ENCODE data around the gene INHBC. TPM values are rescaled to one million over a fixed set of nuclear protein-coding genes. Genes with fewer than 3 reads are reported as not detected.

The INHBC gene
- total RNA-seq, 1 experiment from 2014 or later: 0.20 TPM

DNA sequence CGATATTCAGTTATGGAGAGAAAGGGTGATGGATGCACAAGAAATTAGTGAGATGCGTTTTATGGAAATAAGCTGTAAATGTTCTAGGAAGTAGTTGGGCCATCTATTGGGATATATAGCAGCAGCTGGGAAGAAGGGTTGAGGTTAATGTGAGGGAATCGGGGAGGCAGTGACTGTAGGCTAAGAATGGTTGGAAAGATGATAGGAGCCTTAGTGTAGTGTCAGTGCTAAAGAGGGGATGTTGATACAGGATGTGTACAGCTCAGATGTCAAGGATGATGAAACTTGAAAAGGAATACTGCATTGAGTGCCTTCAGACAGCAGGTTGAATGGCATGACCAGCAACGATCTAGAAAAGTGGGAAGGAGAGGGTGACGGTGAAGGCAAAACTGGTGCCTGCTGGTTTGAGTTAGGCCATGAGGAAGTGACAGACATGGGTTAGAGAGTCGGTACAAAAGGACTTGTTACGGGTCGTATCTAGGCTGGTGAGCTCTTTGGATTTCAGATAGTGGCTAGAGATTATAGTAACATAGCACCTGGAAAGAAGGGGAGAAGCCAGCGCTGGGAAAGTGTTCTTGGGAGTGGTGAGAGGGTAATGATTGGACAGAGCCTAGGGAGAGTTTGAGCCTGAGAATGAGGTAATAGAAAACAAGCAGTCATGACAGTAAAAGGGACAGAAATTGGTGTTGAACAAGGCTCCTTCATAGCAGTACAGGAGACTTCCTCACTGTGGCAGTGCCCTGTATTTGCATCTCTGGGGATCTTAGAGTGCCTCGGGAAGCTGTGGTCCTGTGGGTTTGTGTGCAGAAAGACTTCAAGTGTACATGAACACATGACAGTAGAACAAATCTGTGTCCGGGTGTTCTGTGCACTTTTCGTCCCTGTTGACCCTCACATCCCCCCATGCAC, 62.9 kb downstream of the INHBC start:
- Histone ChIP-seq H3K9me2 (ENCODE audit: insufficient read depth) (no peaks in the 10 kb centered on the region), H3K9ac (ENCODE audit: low read length) (no peak overlapping the region), H2AFZ (ENCODE audit: low read depth, low read length, poor library complexity, severe bottlenecking) (no peak overlapping the region), H3K9me3 (ENCODE audit: control insufficient read depth in 1 of 2, insufficient read depth in 1 of 2, low read depth in 1 of 2, low read length in 2 of 2) (no peaks in the 10 kb centered on the region), H3K4me2 (ENCODE audit: low read length) (no peak overlapping the region), H3K4me1 (ENCODE audit: control insufficient read depth in 1 of 2, insufficient read depth in 2 of 2, low read length in 2 of 2) (no peaks in the 10 kb centered on the region), H3K27ac (ENCODE audit: low read depth, low read length) (no peak overlapping the region), H3K79me2 (ENCODE audit: insufficient read depth, low read length) (peaks cover 3% of the 10 kb centered on the region; the same call in 1 of the 2 replicates), H3K27me3 (ENCODE audit: insufficient read depth, low read length) (no peaks in the 10 kb centered on the region), H4K20me1 (ENCODE audit: insufficient read depth) (no peaks in the 10 kb centered on the region), H3K4me3 (replicated peaks in 1 of 2; ENCODE audit: low read depth in 1 of 2, low read length in 2 of 2) (no peak overlapping the region), H3K36me3 (ENCODE audit: control insufficient read depth in 1 of 2, insufficient read depth in 2 of 2, low read length in 2 of 2) (peaks cover 35 to 56% of the 10 kb centered on the region in 2 experiments)
- no peak for DNase-seq (ENCODE audit: low read depth, low spot score)
- no peak for TF ChIP-seq CEBPB (IDR thresholded peaks at IDR 0.05; ENCODE audit: low read depth)
- TF ChIP-seq, protein P1, sequence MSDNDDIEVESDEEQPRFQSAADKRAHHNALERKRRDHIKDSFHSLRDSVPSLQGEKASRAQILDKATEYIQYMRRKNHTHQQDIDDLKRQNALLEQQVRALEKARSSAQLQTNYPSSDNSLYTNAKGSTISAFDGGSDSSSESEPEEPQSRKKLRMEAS (IDR thresholded peaks at IDR 0.05): no peak
- TF ChIP-seq, protein P2, sequence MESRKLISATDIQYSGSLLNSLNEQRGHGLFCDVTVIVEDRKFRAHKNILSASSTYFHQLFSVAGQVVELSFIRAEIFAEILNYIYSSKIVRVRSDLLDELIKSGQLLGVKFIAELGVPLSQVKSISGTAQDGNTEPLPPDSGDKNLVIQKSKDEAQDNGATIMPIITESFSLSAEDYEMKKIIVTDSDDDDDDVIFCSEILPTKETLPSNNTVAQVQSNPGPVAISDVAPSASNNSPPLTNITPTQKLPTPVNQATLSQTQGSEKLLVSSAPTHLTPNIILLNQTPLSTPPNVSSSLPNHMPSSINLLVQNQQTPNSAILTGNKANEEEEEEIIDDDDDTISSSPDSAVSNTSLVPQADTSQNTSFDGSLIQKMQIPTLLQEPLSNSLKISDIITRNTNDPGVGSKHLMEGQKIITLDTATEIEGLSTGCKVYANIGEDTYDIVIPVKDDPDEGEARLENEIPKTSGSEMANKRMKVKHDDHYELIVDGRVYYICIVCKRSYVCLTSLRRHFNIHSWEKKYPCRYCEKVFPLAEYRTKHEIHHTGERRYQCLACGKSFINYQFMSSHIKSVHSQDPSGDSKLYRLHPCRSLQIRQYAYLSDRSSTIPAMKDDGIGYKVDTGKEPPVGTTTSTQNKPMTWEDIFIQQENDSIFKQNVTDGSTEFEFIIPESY (IDR thresholded peaks at IDR 0.05; ENCODE audit: extremely low read depth, insufficient replicate concordance, low read length): no peak
- no peak for TF ChIP-seq RAD21 (IDR thresholded peaks at IDR 0.05; ENCODE audit: low read depth)
- TF ChIP-seq ZFX (IDR thresholded peaks at IDR 0.05): no peak
- no peak for TF ChIP-seq ELF1 (IDR thresholded peaks at IDR 0.05; ENCODE audit: borderline replicate concordance, low read depth)
- no peak for TF ChIP-seq TCF7L2 (IDR thresholded peaks at IDR 0.05; ENCODE audit: borderline replicate concordance, extremely low read depth, insufficient read depth, insufficient read length)
- TF ChIP-seq, protein P3, sequence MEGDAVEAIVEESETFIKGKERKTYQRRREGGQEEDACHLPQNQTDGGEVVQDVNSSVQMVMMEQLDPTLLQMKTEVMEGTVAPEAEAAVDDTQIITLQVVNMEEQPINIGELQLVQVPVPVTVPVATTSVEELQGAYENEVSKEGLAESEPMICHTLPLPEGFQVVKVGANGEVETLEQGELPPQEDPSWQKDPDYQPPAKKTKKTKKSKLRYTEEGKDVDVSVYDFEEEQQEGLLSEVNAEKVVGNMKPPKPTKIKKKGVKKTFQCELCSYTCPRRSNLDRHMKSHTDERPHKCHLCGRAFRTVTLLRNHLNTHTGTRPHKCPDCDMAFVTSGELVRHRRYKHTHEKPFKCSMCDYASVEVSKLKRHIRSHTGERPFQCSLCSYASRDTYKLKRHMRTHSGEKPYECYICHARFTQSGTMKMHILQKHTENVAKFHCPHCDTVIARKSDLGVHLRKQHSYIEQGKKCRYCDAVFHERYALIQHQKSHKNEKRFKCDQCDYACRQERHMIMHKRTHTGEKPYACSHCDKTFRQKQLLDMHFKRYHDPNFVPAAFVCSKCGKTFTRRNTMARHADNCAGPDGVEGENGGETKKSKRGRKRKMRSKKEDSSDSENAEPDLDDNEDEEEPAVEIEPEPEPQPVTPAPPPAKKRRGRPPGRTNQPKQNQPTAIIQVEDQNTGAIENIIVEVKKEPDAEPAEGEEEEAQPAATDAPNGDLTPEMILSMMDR (IDR thresholded peaks at IDR 0.05 in 2 of 3, conservative IDR thresholded peaks at IDR 0.05 in 1 of 3; ENCODE audit: borderline replicate concordance in 1 of 3, insufficient read depth in 1 of 3, low read depth in 2 of 3, low read length in 2 of 3): no peak
- no peak for TF ChIP-seq YY1 (IDR thresholded peaks at IDR 0.05; ENCODE audit: extremely low read depth, insufficient replicate concordance, low read depth, low read length)
- BruUV-seq (replicated peaks): no TSS peak
- ChIA-PET POLR2A (no interaction called here), CTCF (no interaction called here), RAD21 (ENCODE audit: low non-redundant PET in 1 of 2, low total read pairs in 2 of 2, uncharacterized antibody in 2 of 2, unreplicated experiment in 2 of 2) (no interaction called here)
- ATAC-seq: peak; percentile 38; the same call in 1 of the 2 replicates
- intact Hi-C loops (cut with micrococcal nuclease): no loop called here
